Glomerular visceral epithelial cell (primary cell): ENCODE measurements around the gene PKIB.
"Not testable (repeated sequence)": the region's sequence is repeated elsewhere in the genome, so short reads cannot be mapped to it uniquely, and the experiment has no call there.

Experiments used
- DNase-seq: peaks from one replicate; pipeline ENCODE4 v3.0.0-alpha.2; 2016; ENCODE audit errors: extremely low spot score

The PKIB gene, protein sequence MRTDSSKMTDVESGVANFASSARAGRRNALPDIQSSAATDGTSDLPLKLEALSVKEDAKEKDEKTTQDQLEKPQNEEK

DNA sequence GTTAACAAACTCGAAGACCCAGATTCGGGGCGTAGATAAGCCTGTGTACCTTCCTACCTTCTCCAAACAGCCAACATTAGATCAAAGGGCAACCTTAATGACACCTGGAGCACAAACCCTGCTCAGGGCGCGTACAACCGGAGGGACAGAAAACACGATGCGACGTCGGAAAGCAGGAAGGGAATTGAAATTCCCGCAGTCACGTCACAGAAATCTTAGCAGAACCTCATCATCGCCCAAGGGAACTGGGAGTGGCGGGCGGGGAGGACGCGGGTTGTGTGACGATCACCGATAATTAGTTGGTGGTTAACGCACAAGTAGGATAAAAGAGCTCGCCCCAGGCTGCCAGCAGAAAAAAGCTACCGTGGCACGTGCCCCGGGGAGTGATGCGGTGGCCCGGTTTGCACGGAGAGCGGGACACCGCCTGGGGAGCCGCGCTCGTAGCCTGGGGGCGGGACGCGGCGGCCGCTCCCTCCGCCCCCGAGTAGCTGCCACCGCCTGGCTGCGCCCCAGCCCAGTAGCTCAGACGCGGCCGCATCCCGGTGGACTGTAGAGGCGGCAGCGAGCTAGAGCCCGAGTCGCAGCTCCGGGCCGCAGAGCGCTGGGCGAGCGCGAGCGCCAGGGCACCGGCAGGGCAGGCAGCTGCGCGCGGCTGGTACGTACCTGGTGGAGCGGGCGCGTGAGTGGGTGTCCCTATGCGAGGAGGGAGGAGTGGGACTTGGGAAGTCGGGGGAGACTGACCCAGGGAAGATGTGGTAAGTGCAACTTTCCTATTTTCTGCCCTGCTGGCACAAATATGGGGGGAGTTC is at the start of gene PKIB:
TSS of gene PKIB (plus strand) at position 525 of the 809 bp plus-strand sequence. CDS start 107,390 bp downstream, outside the sequence.
- peak; percentile 85 for DNase-seq

DNA sequence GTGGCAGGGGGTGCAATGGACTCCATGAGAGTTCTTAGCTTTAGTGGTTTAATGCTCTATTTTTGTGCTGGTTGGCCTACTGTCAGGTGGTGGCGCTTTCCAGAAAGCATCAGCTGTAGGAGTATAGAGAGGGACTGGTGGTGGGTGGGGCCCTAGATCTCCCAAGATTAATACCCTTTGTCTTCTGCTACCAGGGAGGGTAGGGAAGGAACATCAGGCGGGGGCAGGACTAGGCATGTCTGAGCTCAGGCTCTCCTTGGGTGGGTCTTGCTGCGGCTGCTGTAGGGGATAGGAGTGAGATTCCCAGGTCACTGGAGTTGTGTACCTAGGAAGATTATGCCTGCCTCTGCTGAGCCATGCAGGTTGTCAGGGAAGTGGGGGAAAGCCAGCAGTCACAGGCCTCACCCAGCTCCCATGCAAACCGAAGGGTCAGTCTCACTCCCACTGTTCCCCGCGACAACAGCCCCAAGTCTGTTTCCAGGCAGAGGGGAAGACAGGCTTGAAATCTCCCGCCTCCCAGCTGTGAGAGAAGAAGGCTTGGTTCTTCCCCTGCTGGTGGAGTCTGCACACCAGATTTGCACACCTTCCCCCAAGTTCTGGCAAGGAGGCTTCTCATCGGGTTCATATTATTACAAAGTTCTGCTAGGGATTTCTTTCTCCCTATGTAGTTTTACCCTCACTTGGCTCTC is 46.7 kb upstream of the PKIB start:
- DNase-seq: no peak

DNA sequence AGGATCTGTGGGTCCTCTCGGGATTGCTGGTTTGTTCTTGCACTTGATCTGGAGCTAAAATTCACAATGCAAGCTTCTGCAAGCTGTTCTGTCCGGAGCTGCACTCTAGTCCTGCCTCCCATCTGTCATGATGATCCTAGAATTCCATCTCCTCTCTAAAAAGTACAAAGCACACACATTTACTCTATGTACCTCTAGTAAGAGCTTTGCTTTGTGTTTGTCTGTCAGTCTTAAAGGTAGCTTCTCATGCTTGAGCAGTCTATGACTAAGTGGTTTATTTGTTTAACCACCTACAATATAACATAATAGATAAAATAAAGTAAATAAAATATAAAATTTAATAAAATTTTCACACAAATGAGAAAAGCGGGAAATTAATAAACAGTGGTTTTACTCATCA is 46.0 kb upstream of the PKIB start:
- DNase-seq: no peak

DNA sequence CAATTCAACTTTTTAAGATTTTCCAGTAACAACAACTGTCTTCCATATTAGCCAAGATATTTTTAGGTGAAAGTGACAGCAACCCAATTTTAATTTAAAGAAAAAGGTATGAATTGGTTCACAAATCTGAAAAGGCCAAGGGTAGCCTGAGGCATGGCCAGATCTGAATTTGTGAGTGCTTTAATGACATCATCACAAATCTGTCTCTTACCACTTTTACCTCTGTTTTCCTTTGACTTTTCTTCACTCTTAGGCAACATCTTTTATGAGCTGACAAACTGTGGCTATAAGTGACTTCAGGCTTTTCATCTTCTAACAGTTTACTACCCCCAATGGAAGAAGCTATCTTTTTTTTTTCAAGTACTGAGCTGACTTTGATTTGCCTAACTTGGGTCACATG is 44.5 kb upstream of the PKIB start:
- DNase-seq: no peak

DNA sequence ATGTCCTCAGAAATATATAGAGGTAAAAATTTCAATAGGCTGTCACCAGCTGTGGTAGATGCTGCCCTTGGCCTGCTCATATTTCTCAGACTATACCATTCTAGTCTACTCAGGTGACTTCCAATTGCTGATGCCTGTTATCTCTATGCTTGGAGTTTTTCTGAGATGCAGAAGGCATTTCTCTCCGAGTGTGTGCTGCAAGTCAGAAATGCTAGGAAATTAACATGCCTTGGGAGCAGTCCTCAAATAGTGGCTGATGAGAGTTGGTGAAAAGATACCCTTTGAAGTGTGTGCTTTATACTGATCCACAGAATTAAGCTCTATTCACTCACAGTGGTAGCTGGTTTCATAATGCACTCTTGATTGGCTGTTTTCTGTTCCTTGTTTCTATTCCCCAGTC is 43.2 kb upstream of the PKIB start:
- no peak for DNase-seq

DNA sequence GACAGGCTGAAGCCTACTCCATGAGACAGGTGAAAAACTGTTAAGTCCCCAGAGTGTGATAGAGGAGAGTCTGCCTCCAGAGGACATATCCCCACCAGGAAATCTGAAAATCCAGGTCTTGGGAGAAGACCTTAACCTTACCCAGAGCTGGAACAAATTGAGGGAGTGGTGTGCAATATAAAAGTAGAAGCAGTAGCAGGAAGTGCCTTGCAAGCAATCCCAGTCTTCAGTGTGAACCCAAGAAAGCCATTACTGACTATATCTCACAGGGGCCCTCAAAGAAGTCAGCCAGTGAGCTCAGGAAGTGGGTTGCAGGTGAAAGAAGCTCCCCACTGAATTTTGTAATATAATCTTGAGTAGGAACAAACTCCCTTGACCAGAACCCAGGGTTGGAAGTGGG is 41.9 kb upstream of the PKIB start:
- no peak for DNase-seq

DNA sequence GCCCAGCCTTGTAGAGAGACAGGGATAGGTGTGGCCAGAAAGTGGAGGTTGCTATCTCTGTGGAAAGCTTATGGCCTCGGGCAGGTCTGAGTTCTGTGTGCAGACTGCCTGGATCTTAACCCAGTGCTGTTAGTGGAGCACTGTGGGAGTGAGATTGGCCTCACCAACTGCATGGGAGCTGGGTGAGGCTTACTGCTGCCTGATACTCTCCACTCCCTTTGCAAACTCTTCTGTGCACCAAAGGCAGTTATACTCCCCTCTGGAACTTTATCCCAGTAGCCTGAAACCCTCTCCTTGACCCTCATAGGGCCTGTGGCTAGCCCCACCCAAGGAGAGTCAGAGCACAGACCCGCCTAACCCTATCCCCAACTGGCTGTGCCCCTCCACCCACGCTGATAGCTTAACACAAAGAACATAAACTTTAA is 41.4 kb upstream of the PKIB start:
- no peak for DNase-seq

DNA sequence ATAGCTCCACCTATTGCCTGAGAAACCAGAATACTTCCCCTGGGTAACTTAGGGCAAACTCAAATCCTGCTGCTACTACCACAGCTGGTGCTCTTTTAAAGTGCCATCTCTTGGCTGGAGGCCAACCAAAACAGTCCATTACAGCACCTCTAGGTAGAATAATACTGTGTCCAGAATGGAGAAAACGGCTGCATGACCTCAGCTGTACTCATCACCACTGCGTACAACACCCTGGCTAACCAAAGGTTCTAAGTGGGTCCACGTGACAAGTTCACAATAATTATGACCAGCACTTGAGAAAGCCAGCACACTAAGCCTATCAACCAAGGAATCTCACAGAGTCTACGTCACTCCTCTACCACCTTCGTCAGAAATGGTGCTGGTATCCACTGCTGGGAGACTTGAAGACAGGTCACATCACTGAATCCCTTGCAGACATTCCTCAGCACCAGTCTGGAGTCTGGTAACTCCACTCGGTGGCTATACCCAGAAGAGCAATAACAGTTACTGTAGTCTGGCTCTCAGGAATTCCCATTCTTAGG is 40.9 kb upstream of the PKIB start:
- DNase-seq: peak; percentile 18

DNA sequence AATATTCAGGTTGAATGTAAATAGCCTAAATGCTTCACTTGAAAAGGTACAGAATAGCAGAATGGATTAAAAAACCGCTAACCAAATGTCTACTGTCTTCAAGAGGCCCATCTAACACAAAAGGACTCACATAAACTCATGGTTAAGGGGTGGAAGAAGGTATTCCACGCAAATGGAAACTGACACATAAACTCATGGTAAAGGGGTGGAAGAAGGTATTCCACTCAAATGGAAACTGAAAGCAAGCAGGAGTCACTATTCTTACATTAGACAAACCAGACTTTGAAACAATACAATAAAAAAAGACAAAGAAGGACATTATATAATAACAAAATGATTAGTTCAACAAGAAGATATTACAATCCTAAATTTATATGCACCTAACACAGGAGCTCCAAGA is 38.3 kb upstream of the PKIB start:
- no peak for DNase-seq

DNA sequence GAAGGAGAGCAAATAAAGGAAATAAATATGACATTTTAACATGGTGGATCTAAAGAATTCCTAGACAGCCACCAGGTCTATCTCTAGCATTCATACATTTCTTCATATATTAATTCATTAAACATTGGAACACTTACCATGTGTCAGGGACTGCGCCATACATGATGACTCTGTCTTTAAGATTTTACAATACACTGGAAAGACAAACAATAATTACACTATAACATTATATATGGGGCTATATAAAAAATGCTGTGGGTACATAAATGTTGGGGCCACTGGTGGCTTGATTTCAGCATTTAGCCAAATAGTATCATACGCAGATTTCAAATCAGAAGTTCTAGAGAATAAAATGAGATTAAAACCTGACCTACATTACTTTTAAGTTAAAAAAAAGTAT is 33.3 kb upstream of the PKIB start:
- DNase-seq: no peak

DNA sequence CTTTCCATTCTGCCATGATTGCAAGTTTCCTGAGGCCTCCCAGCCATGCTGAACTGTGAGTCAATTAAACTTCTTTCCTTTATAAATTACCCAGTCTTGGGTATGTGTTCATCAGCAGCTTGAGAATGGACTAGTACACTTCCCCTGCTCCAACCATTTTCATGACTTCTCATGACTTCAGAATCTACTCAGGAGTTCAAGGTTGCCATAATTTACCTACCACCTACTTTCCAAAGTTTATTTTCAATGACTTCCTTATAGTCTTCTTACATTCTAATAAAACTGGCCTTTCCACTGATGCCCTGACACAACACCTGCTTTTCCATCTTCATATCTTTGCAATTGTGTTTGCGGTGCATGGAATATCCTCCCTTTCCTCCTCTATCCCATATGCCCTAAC is 31.2 kb upstream of the PKIB start:
- no peak for DNase-seq

DNA sequence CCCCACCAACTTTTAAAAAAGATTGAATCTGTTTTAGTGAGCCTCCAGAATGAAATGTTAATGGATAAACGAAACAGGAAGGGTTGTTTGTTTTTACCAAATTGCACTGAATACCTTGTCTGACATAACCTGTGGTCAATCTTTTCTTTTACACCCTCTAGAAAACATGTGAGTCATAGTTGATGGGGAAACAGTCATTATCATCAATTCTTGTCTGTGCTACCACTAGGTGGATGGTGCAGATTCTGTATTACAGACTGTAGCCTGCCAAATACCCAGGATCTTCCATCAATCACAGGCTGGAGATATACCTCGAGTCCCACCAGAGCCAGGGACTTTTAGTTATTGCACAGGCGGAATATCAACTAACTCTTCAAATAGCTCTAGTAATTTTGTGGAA is 29.5 kb upstream of the PKIB start:
- DNase-seq: no peak

DNA sequence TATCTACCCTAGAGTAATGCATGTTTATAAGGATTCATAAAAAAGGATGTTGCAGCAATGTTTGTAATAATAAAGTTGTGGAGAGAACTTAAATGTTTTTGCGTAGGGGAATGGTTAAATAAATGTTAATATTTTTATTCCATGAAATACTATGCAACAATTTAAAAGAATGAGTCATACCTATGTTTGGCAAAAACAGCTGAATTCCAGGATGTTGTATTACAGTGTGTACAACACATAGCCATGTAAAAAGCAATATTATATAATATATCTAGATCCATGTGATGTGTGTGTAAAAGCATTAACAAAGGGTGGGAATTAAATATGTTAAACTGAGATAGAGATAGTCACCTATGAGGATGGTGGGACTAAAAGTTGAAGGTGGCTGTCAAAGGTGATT is 21.1 kb upstream of the PKIB start:
- no peak for DNase-seq

DNA sequence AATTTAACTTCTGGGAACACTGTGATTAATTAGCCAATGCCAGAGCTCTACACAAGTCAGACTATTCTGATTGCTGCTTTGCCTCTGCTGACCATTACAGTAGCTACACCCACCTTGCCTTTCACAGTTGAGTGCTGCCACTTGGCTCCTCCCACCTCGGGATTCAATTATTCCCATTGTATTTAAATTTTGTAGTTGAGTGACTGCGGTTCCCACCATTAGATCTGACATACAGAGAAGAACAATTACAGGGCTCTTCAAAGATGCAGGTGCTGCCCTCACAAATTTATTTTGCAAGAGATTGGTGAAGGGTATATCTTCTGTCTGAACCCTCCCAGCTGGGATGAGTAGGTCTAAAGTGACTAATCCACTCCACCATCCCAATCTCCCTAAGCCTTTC is 11.9 kb upstream of the PKIB start:
- DNase-seq: not testable (repeated sequence)

DNA sequence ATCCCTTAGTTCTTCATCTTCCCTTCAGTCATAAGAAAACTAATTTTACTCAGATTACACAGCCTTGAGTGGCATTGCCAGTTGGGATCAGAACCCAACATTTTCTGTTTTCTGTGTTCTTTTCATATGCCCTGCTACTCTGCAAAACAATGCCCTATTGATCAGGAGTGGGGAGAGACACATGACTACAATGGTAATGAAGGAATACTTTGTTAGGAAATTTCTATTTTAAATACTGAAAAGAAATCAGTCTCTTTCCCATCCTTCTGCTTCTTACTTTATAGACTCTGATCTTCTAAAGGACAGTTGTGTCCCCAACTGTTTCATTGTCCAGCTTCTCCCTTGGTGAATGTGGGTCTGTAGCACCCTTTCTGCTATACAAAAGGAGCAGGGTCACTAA is 5.5 kb upstream of the PKIB start:
- no peak for DNase-seq

DNA sequence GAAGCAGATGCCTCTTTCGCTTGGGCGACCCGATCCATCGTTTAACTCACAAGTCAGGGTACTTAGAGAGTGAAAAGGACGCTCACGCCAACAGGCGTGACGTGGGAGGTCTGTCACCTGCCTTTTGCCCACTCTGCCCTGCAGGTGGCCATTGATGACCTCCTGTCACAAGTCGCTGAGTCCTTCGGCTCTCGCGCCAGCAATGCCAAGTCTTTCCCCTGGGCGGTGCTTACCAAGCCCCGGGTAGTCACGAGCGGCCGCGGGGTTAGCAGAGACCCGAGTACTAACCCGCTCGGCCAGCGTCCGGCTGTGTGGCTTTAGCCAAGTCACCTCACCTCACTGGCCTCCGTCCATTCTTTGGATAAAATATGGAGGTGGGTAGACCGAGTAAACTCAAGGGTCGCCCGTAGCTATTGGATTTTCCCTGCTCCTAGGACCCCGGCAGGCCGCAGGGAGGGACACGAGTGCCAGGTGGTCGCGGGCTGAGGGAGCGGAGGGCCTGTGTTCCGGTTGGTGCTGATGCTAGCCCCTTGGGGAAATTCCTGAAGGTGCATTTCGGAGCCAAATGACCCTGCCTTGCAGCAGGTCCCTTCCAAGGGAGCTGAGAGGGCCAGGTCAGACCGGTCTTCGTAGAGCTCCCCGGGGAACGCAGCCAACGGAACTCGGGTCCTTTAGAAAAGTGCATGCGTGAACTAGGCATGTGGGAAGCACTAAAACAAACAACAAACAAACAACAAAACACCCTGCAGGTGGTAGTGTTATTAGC is 668 bp downstream of the PKIB start:
- DNase-seq: peak; percentile 69

DNA sequence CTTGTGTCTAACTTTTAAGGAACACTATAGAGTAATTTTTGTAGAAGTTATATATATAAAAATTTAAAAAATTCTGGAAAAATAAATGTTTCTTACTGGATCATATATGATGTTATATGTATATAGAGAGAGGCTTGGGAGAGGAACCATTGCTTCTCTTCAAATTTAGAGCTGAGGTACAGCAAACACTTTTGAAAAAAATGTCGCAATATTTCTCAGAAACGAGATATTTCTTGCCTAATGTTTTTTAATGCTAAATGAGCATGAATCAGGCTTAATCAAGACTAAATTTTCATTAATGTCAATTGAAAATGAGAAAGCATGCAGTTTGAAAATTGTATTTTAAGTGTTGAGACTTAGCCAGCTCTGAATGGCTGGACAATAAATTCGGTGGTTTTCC is 2.6 kb downstream of the PKIB start:
- no peak for DNase-seq

DNA sequence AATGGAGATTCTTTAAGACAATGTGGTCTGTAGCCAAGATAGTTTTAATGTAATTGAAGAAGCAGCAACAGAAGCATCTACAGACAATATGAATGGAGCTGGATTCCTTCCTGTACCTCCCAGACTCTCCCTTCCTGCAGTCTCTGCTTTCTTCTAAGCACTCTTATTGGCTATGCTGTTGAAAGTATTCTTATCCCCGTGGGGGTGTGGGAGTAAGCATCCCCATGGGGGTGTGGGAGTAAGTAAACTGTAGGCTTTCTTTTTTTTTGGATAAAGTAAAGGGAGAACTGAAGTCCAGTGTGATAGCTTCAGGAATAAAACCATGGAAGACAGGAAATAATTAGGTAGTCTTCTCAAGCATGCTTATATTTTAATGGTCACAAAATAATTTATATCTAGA is 4.1 kb downstream of the PKIB start:
- no peak for DNase-seq

DNA sequence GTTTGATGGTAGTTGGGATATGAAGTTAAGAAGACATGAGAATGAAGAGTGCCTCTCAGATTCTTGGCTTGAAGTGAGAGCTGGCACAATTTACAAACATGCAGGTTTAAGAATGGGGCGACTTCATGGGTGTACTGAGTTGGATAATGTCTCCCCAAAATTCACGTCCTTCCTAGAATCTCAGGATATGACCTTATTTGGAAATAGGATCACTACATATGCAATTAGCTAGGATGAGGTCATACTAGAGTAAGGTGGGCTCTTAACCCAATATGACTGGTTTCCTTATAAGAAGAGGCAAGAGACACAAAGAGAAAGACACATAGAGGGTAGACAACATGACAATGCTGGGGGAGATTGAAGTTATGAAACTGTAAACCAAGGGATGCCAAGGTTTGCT is 5.2 kb downstream of the PKIB start:
- no peak for DNase-seq

DNA sequence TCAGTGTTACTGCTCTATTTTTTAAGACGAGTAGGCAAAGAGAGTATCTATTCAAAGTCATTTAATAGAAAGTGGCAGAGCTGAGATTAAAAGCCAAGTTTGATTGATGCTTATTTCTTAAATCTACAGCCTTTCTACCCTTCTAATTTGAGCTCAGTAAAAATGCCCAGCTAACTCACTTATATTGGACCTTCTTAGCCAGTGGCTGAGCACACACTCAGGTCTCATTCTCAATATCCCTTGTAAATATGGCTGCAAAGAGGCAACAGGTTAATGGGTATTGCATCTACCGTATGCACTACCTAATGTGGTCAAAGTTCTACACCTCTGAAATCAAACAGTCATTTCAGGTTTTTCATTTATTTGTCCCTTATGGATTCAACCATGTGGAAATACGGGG is 6.7 kb downstream of the PKIB start:
- DNase-seq: no peak

DNA sequence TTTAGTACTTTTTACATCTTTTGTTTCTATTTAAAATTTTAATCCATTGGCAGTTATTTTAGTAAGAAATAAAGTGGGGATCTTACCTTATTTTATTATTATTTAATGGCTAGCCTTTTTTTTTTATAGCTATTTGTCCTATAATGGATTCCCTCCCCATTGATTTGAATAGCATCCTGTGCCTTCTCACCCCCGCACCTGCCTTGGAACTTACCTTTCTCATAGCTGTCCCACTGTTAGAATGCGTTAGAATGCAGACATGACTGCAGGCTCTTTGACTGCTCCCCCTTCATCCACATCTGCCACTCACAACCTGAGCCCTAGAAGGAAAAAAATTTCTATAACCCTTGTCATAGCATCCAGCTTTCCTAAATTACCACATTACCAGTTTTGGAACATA is 9.1 kb downstream of the PKIB start:
- no peak for DNase-seq

DNA sequence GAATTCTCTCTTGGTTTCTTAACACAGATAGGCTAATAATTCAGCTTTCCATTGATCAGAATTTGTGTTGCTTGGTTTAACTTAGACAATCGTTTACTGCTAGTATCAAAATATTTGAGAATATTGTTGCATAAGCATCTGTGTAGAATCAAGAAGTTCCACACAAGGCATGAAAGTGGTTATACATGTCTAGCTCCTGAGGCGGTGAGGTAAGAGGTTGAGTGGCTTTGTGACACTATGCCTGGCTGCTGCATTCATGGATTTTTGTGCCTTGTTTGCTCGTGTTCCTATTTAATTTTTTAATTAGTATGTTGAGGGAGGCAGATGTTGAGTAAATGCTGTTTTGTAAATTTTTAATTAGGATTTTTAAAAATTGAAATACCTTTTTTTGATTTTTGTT is 10.2 kb downstream of the PKIB start:
- DNase-seq: no peak
